HepG2 (cell line): Measurements from ENCODE around the gene DHRS1. TPM values are rescaled to one million over a fixed set of nuclear protein-coding genes. Genes with fewer than 3 reads are reported as not detected.

ENCODE experiments used
- ERF ChIP-seq: IDR thresholded peaks from 2 replicates; pipeline ENCODE4 v1.6.1; 2018; ENCODE audit warnings: missing biosample characterization, missing genetic modification reagents
- FOXC1 ChIP-seq: sonication (generic); formaldehyde crosslinking; IDR thresholded peaks from 2 replicates; pipeline ENCODE4 v1.8.0; 2022; ENCODE audit warnings: mild to moderate bottlenecking, missing genetic modification reagents, borderline replicate concordance
- KDM2A ChIP-seq: sonication (generic); formaldehyde crosslinking; IDR thresholded peaks from 2 replicates; pipeline ENCODE4 v1.4.0; 2020; ENCODE audit warnings: low read depth, missing genetic modification reagents, borderline replicate concordance
- MATR3 ChIP-seq: sonication (generic); formaldehyde crosslinking; IDR thresholded peaks from 2 replicates; pipeline ENCODE4 v1.4.0; 2020; ENCODE audit warnings: missing genetic modification reagents
- RAD21 ChIP-seq: fragments of 450-650 bp; formaldehyde crosslinking; IDR thresholded peaks from 2 replicates; pipeline ENCODE4 v1.5.0; 2020; ENCODE audit warnings: mild to moderate bottlenecking
- ZNF572 ChIP-seq: sonication (generic); formaldehyde crosslinking; IDR thresholded peaks from 2 replicates; pipeline ENCODE4 v1.5.1; 2020; ENCODE audit warnings: mild to moderate bottlenecking, missing genetic modification reagents
- ZNF607 ChIP-seq: sonication (generic); formaldehyde crosslinking; IDR thresholded peaks from 2 replicates; pipeline ENCODE4 v1.5.1; 2020; ENCODE audit warnings: missing genetic modification reagents, mild to moderate bottlenecking, borderline replicate concordance
- polyA plus RNA-seq, 8 experiments: library from polyadenylated mRNA; depleted of rRNA in 3 of 8; stranded (reverse) in 7 of 8; unstranded in 1 of 8; fragments of >200 nt; fragmentation: Illumina TruSeq in 4 of 8; extraction: Trizol in 4 of 8; gene quantifications; 2 replicates each; pipeline versions ENCODE4 v1.2.1 to v1.2.3, GENCODE V29; 2011 to 2016; ENCODE audit warnings: low read depth in 4 of 8, missing spikeins in 1 of 8, mixed read lengths in 1 of 8; ENCODE audit not compliant: insufficient read depth in 1 of 8
- total RNA-seq, 5 experiments: library from RNA; depleted of rRNA; stranded (reverse); fragments of >200 nt; fragmentation: Illumina TruSeq; extraction: Trizol; gene quantifications; 2 replicates each; pipeline ENCODE4 v1.2.3, GENCODE V29; 2016; ENCODE audit warnings: low read depth in 1 of 5
- TF ChIP-seq, protein P1 (sequence below): sonication (generic); formaldehyde crosslinking; IDR thresholded peaks from 2 replicates; pipeline ENCODE4 v1.5.1; 2020; ENCODE audit warnings: mild to moderate bottlenecking, moderate library complexity, missing genetic modification reagents
- TF ChIP-seq, protein P2 (sequence below): IDR thresholded peaks from 2 replicates; pipeline ENCODE4 v1.6.1; 2018; ENCODE audit warnings: missing genetic modification reagents, mild to moderate bottlenecking, missing compliant biosample characterization
- TF ChIP-seq, protein P3 (sequence below): sonication (generic); formaldehyde crosslinking; IDR thresholded peaks from 2 replicates; pipeline ENCODE4 v1.4.0; 2020; ENCODE audit warnings: missing genetic modification reagents, borderline replicate concordance
- TF ChIP-seq, protein P4 (sequence below): sonication (generic); formaldehyde crosslinking; IDR thresholded peaks from 2 replicates; pipeline ENCODE4 v1.4.0; 2020; ENCODE audit warnings: missing genetic modification reagents
- TF ChIP-seq, protein P5 (sequence below): sonication (generic); formaldehyde crosslinking; IDR thresholded peaks from 2 replicates; pipeline ENCODE4 v1.4.0; 2020; ENCODE audit warnings: missing genetic modification reagents, borderline replicate concordance
- TF ChIP-seq, protein P6 (sequence below): sonication (generic); formaldehyde crosslinking; IDR thresholded peaks from 2 replicates; pipeline ENCODE4 v1.5.1; 2020; ENCODE audit warnings: missing genetic modification reagents, mild to moderate bottlenecking, borderline replicate concordance
- TF ChIP-seq, protein P7 (sequence below): sonication (generic); formaldehyde crosslinking; IDR thresholded peaks from 2 replicates; pipeline ENCODE4 v1.4.0; 2020; ENCODE audit warnings: missing genetic modification reagents

DHRS1 gene
- total and polyA plus RNA-seq, 2 of the 13 experiments (the other 11 are each of a cell fraction or from before 2014, with no cell fraction given) = 49.8 to 60.8 TPM

DNA sequence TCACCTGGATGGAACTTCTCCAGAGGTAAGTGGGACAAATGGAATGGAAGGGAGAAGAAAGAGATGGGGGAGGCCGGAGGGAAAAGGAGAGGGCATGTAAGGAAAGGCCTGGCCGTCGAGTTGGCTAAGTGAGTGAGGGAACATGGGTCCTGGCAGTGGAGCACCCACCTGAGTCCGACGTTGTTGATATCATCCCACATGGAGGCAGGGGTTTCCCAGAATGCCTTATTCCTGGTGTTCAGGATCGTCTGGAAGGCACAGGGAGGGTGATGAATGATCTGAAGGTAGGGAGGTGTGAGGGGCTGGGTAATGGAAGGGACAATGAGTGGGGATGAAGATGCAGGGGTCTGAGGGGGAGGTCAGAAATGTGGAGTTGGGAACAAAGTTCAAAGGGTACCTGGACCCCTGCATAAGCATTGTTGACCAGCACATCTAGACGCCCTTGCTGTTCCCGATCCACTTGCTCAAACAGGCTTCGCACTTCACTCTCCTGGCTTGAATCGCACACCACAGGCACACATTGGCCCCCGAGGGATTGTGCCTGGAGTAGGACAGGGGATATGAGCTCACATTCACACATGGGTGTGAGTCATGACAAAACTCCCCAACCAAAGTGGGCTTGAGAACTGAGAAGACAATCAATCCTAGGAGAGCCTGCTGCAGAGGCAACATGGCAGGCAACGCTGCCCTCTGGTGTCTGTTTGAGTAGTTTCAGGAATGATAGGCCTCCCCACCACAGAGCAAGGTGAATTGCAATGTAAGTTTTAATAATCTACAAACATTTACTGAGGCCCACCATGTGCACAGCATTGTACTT lies 3.0 kb downstream of the DHRS1 start (continued):
- TF ChIP-seq, protein P1, sequence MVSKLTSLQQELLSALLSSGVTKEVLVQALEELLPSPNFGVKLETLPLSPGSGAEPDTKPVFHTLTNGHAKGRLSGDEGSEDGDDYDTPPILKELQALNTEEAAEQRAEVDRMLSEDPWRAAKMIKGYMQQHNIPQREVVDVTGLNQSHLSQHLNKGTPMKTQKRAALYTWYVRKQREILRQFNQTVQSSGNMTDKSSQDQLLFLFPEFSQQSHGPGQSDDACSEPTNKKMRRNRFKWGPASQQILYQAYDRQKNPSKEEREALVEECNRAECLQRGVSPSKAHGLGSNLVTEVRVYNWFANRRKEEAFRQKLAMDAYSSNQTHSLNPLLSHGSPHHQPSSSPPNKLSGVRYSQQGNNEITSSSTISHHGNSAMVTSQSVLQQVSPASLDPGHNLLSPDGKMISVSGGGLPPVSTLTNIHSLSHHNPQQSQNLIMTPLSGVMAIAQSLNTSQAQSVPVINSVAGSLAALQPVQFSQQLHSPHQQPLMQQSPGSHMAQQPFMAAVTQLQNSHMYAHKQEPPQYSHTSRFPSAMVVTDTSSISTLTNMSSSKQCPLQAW (CRISPR knock-in tag) = peak; percentile 76
- TF ChIP-seq ZNF607 (CRISPR knock-in tag) (peak; percentile 41; the same call in 1 of the 2 replicates), MATR3 (CRISPR knock-in tag) (0 out of 2 replicates have a peak, but pooled peaks have one; percentile 83), RAD21 (peak; percentile 97), FOXC1 (peak; percentile 26; the same call in 1 of the 2 replicates), KDM2A (CRISPR knock-in tag) (peak; percentile 67; the same call in 1 of the 2 replicates), ERF (peak; percentile 89; the same call in 1 of the 2 replicates), ZNF572 (peak; percentile 96; the same call in 1 of the 2 replicates)
- TF ChIP-seq, protein P2, sequence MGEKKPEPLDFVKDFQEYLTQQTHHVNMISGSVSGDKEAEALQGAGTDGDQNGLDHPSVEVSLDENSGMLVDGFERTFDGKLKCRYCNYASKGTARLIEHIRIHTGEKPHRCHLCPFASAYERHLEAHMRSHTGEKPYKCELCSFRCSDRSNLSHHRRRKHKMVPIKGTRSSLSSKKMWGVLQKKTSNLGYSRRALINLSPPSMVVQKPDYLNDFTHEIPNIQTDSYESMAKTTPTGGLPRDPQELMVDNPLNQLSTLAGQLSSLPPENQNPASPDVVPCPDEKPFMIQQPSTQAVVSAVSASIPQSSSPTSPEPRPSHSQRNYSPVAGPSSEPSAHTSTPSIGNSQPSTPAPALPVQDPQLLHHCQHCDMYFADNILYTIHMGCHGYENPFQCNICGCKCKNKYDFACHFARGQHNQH (CRISPR knock-in tag) = peak; percentile 84
- TF ChIP-seq, protein P3, sequence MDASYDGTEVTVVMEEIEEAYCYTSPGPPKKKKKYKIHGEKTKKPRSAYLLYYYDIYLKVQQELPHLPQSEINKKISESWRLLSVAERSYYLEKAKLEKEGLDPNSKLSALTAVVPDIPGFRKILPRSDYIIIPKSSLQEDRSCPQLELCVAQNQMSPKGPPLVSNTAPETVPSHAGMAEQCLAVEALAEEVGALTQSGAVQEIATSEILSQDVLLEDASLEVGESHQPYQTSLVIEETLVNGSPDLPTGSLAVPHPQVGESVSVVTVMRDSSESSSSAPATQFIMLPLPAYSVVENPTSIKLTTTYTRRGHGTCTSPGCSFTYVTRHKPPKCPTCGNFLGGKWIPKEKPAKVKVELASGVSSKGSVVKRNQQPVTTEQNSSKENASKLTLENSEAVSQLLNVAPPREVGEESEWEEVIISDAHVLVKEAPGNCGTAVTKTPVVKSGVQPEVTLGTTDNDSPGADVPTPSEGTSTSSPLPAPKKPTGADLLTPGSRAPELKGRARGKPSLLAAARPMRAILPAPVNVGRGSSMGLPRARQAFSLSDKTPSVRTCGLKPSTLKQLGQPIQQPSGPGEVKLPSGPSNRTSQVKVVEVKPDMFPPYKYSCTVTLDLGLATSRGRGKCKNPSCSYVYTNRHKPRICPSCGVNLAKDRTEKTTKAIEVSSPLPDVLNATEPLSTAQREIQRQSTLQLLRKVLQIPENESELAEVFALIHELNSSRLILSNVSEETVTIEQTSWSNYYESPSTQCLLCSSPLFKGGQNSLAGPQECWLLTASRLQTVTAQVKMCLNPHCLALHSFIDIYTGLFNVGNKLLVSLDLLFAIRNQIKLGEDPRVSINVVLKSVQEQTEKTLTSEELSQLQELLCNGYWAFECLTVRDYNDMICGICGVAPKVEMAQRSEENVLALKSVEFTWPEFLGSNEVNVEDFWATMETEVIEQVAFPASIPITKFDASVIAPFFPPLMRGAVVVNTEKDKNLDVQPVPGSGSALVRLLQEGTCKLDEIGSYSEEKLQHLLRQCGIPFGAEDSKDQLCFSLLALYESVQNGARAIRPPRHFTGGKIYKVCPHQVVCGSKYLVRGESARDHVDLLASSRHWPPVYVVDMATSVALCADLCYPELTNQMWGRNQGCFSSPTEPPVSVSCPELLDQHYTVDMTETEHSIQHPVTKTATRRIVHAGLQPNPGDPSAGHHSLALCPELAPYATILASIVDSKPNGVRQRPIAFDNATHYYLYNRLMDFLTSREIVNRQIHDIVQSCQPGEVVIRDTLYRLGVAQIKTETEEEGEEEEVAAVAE (CRISPR knock-in tag) = peak; percentile 63; the same call in 1 of the 2 replicates
- TF ChIP-seq, protein P4, sequence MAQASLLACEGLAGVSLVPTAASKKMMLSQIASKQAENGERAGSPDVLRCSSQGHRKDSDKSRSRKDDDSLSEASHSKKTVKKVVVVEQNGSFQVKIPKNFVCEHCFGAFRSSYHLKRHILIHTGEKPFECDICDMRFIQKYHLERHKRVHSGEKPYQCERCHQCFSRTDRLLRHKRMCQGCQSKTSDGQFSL (CRISPR knock-in tag) = no peak
- TF ChIP-seq, protein P5, sequence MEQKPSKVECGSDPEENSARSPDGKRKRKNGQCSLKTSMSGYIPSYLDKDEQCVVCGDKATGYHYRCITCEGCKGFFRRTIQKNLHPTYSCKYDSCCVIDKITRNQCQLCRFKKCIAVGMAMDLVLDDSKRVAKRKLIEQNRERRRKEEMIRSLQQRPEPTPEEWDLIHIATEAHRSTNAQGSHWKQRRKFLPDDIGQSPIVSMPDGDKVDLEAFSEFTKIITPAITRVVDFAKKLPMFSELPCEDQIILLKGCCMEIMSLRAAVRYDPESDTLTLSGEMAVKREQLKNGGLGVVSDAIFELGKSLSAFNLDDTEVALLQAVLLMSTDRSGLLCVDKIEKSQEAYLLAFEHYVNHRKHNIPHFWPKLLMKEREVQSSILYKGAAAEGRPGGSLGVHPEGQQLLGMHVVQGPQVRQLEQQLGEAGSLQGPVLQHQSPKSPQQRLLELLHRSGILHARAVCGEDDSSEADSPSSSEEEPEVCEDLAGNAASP = peak; percentile 80
- TF ChIP-seq, protein P6, sequence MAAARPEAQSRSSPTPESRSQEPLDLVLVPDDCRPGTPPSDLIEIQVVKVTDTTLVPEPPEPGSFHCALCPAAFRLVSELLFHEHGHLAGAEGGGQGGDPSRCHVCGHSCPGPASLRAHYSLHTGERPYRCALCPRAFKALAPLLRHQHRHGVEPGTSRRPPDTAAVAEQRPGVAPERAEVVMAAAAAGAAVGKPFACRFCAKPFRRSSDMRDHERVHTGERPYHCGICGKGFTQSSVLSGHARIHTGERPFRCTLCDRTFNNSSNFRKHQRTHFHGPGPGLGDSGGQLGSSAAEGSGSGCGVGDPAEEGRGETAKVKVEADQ = 0 out of 2 replicates have a peak, but pooled peaks have one; percentile 19
- TF ChIP-seq, protein P7, sequence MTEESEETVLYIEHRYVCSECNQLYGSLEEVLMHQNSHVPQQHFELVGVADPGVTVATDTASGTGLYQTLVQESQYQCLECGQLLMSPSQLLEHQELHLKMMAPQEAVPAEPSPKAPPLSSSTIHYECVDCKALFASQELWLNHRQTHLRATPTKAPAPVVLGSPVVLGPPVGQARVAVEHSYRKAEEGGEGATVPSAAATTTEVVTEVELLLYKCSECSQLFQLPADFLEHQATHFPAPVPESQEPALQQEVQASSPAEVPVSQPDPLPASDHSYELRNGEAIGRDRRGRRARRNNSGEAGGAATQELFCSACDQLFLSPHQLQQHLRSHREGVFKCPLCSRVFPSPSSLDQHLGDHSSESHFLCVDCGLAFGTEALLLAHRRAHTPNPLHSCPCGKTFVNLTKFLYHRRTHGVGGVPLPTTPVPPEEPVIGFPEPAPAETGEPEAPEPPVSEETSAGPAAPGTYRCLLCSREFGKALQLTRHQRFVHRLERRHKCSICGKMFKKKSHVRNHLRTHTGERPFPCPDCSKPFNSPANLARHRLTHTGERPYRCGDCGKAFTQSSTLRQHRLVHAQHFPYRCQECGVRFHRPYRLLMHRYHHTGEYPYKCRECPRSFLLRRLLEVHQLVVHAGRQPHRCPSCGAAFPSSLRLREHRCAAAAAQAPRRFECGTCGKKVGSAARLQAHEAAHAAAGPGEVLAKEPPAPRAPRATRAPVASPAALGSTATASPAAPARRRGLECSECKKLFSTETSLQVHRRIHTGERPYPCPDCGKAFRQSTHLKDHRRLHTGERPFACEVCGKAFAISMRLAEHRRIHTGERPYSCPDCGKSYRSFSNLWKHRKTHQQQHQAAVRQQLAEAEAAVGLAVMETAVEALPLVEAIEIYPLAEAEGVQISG (CRISPR knock-in tag) = peak; percentile 90
